HG03439 (cell line): ENCODE data around the gene ANKRD60.
A peak's percentile ranks its signal among the peaks of the same experiment; 100 is the strongest.

Experiments used
- ATAC-seq: cut with Tn5 transposase; IDR thresholded peaks from one replicate; pipeline ENCODE4 v1.9.1; 2021; ENCODE audit warnings: mild to moderate bottlenecking, moderate library complexity; ENCODE audit not compliant: unreplicated experiment

Gene ANKRD60

DNA sequence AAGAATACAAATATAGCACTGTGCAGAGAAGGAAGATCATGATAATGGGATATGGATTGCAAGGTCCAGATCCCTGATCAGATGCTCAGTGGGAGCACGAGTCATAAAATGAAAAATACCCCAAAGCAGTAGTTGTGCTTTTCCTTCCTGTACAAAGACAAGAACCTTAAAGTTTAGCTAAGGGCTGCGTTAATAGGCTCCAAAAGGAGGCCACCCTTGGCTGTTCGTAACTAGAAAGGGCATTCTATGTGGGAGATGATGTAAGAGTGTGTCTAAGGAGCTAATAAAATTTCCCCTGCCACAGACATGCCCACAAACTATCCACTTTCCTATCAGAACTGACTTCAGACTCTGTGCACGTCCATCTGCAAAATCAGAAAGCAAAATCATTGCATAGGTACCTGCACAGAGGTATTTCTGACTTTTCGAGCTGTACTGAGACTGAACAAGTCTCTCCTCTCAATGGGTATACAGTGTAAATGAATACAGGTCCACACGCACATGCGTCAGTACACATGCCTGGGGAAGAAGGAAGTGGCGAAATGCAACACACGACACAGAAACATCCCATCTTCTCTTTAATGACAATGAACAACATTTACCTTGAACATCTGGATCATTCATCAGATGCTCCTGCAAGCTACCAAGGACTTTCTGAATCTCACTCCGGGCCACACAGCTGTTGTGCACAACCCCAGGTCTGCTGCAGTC, 16.9 kb upstream of the ANKRD60 start:
- no peak for ATAC-seq

DNA sequence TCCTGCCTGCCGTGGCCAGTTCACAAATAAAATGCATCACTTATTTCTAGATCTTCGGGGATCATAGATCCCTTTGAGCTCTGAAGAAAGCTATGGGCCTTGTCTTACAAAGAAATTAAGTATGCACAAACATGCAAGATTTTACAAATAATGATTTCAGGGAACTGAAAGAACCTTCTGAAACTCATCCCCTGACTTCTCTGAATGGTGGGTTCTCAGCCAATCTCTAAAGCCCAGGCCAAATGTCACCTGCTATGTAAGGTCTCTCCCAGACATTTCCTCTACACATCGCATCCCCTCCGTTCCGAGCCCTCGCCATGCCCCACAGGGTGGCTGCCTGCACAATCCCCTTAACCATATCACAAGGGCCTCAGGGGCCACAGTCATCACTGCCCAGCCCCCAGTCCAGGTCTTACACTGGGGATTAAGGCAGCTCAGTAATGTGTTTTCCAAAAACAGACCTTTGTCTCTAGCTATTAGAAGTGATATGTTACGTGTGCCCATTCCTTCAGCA, 16.1 kb upstream of the ANKRD60 start:
- no peak for ATAC-seq

DNA sequence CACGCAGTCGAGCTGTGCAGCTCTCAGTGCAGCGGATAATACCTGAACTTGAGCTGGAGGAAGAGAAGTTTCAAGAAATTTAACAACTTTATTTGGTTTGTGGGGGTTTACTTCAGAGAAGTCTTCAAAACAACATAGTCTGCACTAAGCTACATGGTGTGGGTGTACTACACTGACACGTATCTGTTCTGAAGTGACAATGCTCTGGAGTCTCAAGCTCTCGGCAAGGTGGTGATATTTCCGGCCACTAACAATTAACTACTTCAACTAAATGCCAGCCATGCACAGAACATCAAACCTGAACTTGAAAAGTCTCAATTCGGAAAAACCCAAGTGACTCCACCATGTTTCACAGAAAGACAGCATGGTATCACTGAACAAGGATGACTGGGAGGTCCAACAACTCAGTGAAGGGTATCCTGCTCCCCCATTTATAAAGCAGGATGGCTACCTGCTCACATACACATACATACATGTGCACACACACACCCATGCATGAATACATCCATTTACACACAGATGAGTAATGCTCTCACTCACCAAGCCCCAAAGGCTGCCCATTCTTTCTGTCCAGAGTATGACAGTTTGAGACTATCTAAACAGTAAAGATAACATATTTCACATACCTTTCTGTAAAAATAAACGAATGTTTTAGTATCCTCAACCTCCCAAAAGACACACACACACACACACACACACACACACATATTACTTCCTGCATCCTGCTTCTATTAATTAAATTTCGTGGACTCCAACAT, 15.4 kb upstream of the ANKRD60 start:
- no peak for ATAC-seq

DNA sequence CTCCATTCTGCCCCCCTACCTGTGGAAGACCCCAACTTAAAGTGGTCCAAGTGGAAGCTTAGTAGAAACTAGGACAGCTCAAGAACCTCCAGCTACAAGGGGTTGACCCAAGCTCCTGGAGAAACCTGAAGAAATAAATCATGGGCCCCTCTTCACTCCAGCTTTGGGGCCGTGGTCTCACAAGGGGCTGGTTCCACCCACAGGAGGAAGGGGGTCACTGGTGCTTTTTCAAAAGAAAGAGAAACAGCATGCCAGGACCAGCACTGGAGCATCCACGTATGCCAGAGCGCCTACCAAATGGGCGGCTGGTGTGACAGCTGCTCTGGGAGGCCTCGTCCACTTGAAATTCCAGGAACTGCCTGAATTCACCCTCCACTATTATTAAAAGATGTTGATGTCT, 14.4 kb upstream of the ANKRD60 start:
- ATAC-seq = no peak

DNA sequence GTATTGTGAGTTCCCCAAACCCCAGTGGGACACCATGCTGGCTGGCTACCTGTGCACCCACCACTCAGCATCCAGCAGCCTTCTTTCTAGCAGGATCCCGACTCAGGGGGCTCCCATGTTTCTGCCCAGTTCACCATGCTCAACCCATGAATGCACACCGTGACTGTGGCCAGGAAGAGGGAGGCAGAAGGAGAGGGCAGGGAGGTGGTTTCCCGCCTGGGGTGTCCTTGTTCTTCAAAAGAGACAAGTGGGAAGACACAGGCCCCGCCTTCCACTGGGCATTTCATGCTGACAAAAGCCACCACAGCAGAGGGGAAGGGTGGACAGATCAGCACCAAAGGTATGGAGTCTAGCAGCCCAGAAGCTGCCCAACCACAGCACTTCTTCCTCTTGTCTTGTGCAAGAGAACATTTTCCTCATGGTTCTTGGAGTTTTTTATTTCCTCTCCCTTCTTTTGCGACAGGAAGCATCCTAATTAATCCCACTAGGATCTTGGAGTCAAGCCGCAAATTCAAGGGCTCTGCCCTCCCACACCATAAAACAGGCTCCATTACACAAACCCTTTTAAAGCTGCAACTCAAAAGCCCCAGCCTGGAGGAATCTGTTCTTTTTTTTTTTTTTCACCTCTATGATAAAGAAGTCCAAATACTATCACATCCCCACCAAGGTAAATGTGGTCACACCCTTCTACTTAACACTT, 13.5 kb upstream of the ANKRD60 start:
- no peak for ATAC-seq

DNA sequence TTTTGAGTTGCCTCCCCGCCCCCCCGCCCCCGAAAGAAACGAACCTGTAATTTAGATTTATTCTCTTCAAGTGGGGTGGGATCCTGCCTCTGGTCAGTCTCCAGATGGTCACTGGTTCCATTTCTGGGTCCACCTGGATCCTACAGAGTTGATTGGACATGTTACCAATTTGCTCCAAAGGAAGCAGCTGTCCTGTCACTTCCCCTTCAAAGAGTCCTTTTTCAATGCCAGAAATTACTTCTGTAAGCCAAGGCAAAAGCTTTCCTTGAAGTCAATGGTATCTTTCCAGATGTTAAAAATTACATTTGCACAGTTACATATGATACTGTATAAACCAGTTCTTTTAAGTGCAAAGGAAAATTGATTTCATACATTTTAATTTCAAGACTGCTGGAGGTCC, 12.0 kb upstream of the ANKRD60 start:
- no peak for ATAC-seq

DNA sequence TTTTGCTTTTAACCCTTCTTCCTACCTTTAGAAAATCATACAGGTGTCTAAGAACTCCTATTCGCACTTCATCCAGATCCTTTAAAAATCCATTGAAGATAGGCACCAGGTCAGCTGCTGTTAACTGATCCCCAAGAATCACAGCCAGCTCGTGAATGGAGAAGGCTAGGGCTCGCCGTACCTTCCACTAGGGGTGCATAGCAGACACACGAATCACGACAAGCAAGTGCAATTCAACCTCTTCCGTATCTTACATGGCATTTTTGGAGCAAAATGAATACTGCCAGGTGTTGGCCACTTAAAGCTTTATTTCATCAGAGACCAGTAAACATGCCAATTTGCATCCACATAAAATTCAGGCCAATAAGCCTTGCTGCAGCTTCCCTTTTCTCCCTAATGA, 10.8 kb upstream of the ANKRD60 start:
- ATAC-seq = no peak

DNA sequence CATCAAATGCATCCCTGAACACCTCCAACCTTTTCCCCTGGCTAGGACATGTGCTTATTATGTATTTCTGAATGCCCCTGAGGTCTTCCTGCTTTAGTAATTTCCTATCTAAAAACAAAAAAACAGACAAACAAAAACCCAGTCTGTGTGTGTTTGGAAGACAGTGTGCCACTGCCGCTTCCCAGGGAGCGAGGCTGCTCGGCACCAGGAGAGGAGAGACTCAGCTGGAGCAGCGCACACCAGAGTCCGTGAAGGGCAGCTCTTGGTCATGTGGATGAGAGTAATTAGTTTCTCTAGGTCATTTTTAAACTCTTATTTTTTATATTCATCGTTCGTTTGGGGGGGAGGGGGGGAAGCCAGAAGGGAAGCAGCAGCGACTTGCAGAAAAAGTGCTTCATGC, 10.0 kb upstream of the ANKRD60 start:
- ATAC-seq = no peak

DNA sequence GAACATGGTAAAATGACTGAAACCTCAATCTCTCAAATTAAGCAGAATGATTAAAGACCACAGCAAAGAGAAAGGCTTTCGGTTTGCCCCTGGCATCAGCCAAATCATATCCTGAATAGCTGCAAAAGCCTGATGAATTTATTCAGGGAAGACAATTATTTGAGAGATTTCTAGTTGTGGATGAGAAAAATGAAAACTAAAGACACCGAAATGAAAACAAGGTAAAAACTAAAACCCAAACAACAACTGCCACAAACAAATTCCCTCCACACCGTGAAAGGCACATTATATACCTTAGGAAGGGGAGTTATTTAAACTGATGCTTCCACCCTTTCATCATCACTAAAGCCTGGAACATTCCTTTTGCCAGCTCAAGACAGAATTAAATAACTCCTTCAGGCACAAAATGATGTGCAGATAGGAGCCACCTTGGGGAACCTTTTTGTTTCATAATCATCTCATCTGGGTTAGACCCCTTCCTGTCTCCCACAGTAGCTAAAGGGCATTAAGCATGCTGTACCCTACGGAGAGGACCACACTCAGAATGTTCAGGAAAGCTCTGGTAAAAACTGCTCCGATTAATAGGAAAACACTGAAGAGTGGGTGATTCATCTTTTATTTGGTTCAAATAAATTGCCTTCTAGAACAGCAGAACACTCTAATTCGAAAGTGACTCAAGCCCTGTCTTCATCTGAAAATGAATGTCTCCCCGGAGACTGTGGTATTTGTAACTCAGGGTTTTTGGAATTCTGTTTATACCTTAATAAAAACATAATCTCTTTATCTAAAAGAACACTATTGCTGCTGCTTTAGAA, 9.1 kb upstream of the ANKRD60 start:
- no peak for ATAC-seq

DNA sequence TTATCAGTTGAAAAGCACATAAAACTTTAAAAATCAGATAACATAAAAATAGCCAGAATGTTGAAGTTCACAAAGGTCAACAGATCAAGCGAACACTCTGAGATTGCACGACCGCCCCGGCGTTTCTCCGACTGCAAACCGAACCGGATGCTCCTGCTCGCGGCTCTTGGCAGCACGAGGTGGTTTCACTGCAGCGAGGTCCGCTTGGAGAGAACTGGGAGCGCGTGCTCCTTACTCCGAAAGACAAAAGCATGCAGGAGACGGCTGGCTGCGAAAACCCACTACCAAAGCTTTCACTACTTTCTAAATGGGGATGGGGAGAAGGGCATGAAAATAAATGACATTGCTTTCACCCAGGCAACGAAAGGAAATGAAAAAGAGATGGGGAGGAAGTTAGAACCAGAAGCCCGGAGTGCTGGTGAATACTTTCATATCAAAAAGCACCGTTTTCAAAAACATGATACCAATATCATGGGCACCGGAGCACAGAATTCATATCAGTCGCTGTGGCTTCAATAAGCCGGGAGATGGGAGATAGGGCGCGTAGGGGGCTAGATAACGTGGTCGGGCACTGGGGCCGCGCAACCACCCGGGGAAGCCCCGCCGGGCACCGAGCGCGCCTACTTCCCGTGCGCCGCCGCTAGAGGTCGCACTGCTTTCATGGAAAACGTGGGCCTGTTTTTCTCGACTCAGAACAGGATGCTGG, 8.3 kb upstream of the ANKRD60 start:
- ATAC-seq = peak; percentile 78

DNA sequence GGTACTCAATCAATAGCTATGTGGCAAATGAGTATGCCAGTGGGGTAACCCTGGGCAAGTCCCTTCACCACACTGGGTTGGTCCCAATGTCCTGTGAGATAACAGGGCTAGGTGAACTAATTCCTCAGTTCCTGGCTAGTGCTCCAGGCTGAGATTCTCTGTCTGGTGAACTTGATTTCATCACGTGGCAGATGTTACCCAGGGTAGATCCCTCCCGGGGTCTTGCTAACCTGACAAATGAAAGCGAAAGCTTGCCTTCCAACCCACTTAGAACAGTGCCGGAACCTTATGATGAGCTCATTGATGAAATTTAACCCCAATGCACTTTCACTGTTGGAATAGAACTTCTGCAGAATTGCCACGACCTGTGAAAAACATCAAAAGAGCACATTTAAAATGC, 6.6 kb upstream of the ANKRD60 start:
- no peak for ATAC-seq

DNA sequence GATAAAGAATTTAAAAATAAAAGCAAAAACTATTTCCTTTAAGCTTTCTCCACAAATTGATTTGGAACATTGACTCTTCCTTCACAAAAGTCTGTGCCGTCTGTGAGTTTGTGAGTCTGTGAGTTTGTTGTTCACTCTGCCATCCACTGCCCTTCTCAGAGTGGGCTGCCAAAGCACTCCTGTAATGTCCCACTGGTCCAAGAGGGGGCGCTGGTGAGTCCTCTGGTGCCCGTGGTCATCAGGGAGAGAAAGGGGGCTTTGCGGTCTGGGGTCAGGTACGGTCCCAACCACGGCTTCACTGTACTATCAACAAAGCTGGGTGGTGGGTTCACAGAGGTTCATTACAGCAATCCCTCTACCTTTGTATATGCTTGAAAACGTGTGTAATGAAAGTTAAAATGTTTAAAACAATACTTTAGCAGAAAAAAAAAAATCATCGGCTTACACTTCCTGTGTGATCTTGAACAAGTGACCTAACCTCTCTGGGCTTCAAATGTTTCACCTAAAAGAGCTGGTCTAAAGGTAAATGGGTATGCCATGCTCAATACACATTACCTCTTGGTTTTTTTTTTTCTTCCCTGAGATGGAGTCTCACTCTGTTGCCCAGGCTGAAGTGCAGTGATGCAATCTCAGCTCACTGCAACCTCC, 5.6 kb upstream of the ANKRD60 start:
- no peak for ATAC-seq

DNA sequence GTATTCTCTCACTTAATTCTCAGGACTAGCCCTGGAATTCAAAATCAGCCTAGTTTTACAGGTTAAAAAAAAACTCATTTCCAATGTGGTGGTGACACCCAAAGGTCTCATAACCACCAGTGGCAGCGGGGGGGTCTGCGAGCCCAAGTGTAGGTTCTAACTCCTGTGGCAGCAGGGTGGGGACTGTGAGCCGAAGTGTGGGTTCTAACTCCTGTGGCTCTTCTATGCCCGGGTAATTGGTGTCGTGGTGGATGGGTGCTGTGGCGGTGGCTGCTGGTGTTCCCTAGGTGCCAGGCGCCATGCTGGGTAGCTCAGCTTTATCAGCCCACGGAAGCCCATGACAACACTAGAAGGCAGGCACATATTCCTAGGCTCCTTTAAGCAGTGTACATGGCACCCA, 4.9 kb upstream of the ANKRD60 start:
- no peak for ATAC-seq

DNA sequence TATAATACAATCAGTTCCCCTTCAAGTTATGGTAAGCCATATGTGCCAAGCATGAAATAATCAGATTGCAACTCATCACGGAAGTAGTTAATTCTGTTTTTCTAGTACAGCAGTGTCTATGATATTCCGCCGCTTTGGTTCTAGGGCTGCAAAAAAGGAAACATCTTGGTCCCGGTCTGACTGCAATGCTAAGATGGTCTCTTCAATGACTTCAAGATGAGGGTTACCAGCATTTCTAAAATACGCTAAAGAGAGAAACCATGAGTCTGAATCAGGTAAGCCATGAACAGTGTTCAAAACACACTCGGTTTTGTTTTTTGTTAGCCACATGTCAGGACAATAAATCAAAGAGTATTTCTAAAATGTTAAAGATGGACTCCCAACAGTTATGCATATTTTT, 3.2 kb upstream of the ANKRD60 start:
- ATAC-seq = no peak

DNA sequence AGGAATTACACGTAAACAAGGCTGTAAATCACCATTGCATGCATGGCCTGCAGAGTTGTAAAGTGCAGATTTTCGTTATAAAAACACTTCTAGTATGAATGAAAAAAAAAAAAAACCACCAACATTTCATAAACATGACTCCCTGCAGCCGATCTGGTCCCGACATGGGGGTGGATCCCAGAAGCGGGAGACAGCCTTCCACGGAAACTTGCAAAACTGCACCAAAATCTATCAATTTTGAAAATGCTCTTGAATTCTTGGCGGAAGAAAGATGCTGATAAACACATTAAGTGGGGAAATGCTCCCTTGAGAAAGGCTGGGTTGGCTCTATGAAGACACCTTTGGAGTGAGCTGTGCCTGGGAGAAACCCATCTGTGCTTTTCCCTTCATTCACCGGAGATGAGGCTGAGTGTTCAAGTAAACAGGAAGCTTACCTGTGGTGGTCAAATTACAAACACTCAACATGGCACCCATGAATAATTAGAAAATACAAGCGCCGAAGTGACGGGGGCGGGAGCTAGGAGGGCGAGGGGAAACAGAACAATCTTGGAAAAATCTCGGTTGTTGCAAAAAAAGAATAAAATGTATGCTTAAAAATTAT, 845 bp upstream of the ANKRD60 start:
- ATAC-seq = no peak

DNA sequence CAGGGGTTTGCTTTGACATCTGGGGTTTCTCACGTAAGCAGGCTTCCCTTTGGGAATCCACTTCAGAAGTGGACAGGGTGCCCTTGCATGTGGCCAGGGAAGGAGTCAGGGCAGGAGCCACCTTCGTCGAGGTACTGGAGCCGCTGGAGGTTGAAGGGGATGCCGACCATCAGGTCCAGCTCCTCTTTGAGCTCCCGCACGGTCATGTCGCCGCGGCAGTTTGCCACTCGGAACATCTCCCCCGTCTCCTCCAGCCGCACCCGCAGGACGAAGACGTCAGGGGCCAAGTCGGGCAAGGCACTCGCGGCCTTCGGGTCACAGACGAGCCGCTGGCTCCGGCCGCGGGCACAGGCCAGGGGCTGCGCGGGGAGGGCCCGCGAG, 360 bp downstream of the ANKRD60 start:
- ATAC-seq = no peak

DNA sequence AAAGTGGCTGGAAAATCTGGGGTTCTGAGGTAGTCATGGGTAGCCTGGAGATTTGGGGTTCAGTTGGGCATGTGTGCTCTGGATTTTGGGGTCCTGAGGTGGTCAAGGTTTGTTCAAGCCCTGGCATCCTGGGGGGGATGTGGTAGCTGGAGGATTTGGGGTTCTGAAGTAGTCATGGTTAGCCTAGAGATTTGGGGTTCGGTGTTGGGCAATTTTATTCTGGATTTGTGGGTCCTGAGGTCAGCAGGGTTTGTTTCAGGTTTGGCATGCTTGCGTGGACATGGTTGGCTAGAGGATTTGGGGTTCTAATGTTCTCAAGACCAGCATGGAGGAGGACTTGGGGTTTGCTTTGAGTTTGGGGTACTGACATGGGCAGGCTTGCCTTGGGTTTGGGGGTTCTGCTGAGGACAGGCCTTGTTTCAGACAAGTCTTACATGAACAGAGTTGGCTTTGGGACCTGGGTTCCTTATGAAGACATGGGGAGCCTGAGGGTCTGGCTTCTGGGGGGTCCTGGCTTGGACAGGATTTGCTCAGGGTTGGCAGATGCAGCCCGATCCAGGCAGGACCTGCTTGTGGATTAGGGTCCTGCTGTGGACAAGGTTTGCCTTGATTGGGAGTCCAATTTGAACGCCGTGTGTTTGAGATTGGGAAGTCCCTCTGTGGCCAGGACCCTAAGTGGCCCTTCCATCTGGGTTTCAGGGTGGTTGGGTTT, 906 bp downstream of the ANKRD60 start:
- no peak for ATAC-seq

DNA sequence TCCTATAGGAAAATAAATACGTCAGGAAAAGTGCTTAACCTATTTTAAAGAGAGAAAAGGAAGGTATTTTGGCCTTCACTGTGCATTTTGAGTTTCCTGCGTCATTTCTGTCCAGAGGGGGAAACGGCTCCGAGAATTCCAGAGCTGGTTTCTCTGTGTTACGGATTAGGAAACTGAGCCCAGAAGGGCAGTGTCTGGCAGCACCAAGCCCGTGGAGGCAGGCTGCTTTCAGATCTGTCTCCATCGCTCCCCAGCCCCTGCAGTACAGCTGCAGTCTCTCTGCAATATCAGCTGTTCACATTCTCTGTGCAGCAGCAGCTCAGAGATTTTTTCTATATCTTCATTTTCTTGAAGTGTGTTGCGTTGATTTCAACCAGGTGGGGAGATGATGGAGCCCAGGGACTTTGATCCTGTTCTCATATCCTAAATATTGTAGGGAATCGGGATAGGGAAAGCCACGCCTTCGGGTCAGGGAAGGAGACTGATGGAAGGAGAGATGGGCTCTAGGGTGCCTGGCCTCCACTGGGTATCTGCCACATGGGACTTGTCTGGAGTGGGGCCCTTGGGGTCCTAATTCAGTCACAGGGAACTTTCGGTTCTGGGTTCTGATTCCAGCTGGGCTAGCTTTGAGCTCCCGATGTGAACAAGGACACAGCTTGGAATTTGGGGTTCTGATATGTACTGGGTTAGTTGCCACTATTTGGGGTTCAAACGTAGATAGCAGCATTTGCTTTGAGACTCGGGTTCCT, 2.8 kb downstream of the ANKRD60 start:
- ATAC-seq = no peak
